CD4-positive, alpha-beta T cell treated with Interleukin-17A for 4 hours (primary cell): ENCODE measurements around the gene ARL14EP.

ENCODE experiments used
- DNase-seq: peaks from one replicate; pipeline ENCODE4 v3.0.0-alpha.2; 2020; ENCODE audit warnings: mixed read lengths

Gene ARL14EP

DNA sequence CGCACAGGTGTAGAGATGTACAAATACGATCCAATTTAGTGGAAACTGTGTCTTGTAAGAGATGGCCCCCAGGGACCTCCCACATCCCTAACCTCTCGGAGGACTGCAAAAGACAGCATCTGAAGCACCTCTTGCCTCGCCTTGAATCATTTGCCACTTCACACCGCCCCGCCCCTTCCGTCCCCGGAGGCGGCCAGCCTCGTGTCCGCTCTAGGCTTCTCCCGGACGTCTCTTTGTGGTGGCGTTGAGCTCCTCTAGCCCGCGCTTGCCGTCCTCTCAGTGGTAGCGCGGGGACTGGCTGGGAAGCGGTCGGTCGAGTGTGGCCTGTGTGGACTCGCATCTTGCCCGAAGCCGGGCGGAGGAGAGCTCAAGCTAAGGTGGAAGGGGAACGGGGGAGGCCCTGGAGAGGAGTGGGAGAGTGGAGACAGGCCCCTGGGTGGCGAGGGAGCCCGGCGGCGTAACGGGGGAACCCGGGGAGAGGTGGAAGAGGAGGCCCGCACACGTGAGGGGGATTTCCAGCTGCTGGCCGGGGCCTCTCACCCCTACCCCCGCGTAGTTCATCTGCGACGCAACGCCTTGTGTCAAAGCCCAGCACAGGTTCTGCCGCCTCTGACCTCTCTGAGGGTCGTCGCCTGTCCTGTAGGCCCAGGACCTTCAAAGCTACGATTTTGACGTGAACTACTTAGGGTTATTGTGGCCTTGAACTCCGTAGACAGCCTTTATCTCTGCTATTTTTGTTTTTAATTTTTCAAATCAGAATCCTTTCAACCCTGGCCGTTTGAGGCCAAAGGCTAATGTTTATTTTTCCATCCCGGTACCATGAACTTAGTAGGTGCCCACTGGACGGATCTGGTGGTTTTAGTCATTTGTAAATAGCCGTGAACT, at the start of gene ARL14EP:
Gene ARL14EP (plus strand): TSS at position 279 of the 885 bp plus-strand sequence. CDS start 7,845 bp downstream, outside the sequence.
- DNase-seq: peak; percentile 91

DNA sequence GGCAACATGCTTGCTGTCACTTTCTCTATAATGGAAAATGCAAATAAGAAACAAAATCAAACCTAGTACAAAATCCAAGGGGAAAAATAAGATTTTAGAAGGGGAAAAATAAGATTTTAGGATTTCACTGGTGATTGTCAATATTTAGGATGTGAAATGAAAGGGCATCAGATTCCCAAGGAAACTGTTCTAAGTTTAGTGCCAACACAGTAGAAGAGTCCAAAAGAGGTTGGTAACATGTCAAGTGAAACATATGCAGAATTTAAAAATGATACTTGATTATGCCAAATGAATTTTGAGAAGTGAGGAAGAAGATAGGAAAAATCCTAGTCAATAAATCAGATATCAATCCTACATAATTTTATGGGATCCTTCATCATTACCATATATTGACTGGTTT, 45.7 kb upstream of the ARL14EP start:
- DNase-seq: no peak

DNA sequence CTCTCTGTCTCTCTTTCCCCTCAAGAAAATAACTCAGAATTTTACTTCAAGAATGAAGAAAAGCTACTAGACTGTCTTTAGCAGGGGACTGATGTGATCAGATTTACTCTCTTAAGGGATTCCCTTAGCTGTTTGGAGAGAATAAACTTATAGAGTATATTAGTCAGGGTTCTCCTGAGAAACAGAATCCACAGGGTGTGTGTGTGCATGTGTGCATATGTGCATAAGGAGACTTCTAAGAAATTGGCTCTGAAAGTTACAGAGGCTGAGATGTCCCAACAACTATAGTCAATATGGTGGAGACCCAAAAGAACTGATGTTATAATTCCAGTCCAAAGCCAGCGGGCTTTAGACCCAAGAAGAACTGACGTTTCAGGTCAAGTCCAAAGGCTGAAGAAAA, 43.1 kb upstream of the ARL14EP start:
- no peak for DNase-seq

- DNase-seq: no peak
Measured at GRCh38 chr11:30281476-30282288, 41.2 kb upstream of the ARL14EP start.

- DNase-seq: no peak
Measured at GRCh38 chr11:30282289-30282631, 40.6 kb upstream of the ARL14EP start.

GRCh38 chr11:30284836-30285235, 38.1 kb upstream of the ARL14EP start:
- no peak for DNase-seq

DNA sequence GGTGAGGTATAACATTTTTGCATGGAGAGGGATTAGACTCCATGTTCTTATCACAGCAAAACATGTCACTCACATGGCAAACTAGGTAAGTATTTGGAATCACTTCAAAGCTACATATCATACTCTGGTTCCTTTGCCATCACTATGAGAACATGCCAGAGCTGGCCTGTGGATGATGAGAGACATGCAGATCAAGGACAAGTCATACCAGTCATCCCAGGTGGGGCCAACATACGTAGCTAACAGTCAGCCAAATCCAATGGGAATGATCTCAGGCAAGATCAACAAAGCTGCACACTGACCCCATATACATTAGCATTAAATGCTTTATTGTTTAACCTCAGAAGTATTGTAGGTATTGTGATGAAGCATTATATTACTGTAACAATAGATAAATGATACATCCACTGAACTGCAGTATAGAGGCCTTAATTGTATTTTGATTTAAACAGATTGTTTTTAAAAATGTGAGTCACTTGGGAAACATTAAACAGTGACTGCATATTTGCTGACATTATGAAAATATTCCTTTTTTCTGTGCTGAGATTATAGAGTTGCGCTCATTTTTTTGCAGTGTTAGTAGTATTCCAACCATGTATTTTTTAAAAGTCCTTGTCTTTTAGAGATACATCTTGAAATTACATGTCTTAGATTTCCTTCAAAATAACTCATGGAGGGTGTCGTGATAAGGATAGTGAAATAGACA, 37.3 kb upstream of the ARL14EP start:
- DNase-seq: no peak

GRCh38 chr11:30291331-30291730, 31.6 kb upstream of the ARL14EP start:
- DNase-seq: no peak

DNA sequence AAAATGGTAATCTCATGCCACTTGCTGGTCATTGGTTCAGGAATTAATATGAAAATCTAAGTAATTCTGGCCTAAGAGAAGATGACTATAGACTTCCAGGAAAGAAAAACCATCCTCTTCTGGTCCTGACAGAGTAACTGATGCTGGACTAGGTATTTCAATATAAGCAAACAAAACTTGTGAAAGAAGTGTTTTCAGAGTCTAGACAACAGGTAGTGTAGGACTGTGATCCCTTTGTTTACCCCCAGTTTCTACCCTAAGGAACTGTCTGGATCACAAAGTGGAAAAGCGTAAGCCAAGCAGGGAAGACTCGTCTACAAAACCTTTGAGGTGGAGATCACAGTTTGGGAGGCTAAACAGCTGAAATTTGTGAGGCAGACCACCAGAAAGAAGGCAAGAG, 30.4 kb upstream of the ARL14EP start:
- DNase-seq: no peak

DNA sequence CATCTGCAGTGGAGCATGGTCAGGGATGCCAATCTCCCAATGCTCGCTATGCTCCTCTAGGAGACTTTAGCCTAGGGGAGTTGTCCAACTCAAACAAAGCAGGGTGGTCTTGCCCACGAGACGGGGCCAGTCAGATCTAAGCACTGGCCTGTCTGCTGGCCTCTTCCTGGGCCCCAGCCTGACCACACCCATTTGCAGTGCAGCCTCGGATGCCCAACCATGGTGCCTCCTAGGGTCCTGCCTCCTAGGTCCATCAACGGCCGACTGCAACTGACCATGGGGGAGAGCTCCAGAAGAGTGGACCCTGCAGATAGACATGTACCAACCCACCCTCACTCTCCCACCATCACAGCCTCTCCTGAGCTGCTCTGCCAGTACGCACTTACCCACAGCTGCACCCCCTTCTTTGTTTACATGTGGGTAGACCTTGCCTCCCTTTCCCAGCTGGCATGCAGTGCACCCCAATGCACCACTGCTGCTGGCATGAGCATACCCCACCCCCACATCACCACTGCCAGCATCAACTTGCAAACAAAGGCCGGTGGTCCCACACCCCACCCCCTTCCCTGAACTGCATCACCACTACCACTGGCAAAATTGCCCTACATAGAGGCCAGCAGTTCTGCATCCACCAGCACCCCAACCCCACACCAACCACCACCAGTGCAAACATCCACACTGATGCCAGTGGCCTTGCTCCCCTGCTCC, 27.6 kb upstream of the ARL14EP start:
- DNase-seq: no peak

- DNase-seq: no peak
Measured at GRCh38 chr11:30304620-30305019, 18.3 kb upstream of the ARL14EP start.

DNA sequence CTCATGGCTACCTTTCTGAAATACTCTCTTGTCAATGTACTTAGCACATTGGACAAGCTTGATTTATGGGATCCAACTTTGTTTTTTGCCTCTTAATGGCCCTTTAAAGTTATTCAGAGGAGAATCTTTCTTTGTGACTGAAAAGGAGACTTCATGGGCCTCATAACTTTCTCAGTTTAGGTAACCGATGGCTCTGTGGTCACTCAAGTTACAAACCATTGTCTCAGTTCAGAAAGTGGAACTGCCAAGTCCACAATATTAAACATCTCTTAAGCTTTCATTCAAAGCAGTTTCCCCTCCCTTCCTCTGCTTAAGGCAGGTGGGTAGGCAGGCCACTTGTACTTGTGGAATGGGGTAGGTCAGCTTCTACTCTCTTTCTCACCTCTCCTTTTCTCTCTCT, 12.3 kb upstream of the ARL14EP start:
- DNase-seq: no peak

GRCh38 chr11:30311189-30311588, 11.7 kb upstream of the ARL14EP start:
- no peak for DNase-seq

DNA sequence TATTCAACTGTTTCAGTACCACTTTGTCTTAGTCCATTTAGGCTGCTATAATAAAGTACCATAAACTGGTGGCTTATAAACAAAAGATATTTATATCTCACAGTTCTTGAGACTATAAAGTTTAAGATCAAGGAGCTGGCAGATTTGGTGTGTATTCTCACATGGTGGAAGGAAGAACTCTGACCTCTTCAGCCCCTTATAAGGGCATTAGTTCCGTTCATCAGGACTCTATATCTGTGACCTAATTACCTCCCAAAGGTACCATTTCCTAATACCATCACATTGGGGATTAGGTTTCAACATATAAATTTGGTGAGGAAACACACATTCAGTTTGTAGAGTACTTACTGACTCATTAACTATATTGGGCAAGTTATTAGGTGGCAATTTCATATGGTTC, 10.7 kb upstream of the ARL14EP start:
- no peak for DNase-seq

DNA sequence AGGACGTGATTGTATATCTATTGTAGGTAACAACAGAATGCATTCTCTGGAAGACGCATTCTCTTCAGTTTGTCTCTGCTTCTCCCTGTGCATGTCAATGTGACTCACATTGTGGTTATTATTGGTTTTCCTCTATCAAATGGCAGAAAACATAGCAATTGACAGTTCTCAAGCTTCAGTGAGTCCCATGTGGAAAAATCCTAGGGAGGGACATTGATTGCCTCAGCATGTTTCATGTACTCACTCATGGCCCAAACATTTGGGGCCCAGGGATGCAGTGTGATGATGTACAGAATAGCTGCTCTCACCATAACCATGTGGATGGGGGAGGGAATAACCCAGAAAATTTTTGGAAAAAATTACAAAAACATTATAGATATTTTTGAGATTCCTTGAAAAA, 9.3 kb upstream of the ARL14EP start:
- no peak for DNase-seq

- no peak for DNase-seq
Measured at GRCh38 chr11:30314625-30315024, 8.3 kb upstream of the ARL14EP start.

DNA sequence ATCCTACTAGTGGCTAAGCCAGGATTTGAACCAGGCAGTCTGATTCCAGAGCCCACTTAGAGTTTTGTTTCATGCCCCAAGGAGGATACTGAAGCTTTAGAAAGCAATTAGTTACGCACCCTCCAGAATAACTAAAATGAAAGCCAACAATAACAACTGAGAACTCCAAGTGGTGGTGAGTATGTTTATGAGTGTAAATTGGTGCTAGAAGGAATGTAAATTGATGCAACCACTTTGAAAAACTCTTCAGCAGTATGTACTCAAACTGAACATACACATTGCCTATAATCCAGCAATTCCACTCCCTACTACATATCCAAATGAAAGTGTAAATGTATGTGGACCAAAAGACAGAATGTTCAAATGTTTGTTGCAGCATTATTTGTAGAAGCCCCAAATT, 6.7 kb upstream of the ARL14EP start:
- DNase-seq: no peak

DNA sequence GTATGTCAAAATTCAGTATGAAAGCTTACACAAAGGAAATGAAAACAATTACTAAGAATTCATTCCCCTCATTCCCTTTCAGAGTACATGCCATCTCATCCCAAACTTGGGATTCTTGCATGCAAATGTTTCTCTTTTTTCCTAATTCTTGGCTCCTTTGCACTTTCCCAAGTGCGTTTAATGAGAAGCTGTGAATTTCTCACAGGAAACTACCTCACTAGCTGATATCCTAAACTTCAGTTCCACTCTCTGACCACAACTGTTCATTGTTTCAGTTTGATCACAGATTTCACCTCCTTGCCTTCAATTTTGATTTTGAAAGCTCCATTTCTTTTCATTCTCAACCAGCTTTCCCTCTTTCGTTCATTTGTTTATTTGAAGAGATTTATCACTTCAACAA, 5.9 kb upstream of the ARL14EP start:
- no peak for DNase-seq

- no peak for DNase-seq
Measured at GRCh38 chr11:30321321-30321720, 1.6 kb upstream of the ARL14EP start.

DNA sequence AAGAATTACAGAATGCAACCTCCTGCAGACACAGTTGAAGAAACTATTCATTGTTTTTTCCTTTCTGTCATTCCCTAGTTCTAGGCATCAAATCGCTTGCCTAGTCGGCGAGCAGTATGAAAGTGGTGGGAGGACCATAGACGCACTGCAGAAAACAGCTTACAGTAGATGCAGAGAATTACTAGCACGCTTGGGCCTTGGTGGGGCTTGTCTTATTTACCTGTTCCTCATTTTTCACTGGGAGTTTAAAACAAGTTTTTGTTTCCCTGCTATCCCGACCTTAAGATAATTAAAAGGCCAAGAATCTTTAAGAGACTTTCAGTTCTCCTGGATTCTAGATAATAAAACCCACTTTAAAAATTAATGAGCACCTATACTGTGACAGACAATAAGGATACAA, 713 bp upstream of the ARL14EP start:
- no peak for DNase-seq

DNA sequence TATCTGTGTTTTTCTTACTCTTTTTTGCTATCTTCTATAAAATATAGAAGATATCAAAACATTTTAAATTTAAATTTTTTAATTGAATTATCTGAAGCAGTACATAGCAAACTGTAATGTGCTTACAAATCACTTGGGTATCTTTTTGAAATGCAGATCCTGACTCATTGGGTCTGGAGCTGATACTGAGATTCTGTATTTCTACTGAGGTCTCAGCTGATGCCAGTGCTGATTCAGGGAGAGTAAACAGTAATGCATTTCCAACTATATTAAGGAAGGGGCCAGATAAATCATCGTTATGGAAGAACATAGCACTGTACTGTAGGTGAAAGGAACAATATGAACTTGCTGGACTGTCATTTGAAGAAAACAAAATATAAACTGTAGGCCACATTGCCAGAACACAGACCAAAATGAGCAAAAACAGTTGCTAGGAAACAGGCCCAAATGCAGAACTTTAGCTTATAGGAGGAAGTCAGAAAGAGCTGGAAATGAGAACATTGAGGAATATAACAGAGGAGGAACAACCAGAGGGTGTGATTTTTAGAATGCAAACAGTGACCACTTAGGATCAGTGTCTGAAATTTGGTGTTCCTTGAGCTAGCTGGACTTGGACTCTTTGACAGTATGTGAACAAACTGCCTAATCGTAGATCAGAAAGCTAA, 3.3 kb downstream of the ARL14EP start:
- no peak for DNase-seq

GRCh38 chr11:30326906-30327305, 4.0 kb downstream of the ARL14EP start:
- DNase-seq: no peak
